ENCODE results near the gene MCTP2.

DNA sequence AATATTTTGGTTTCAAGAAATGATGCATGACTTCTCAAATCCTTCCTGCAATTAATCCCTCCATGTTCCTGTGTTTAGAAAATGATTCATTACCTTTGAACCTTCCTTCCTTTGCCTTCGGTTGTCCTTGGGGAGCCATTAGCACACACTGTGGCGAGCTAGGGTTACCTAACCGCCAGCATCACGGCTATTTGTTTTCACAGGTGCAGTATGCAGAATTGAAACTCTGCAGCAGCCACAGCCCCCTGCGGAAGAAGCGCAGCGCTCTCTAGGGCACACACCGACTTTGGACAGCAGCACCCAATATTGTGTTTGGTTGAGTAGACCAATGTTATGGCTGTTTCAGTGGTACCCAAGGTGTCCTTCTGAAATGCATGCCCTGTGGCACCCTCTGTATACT lies 247.4 kb downstream of the MCTP2 start:
- TF ChIP-seq, protein P1, sequence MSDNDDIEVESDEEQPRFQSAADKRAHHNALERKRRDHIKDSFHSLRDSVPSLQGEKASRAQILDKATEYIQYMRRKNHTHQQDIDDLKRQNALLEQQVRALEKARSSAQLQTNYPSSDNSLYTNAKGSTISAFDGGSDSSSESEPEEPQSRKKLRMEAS (IDR thresholded peaks at IDR 0.05) = no peak
- TF ChIP-seq, protein P2, sequence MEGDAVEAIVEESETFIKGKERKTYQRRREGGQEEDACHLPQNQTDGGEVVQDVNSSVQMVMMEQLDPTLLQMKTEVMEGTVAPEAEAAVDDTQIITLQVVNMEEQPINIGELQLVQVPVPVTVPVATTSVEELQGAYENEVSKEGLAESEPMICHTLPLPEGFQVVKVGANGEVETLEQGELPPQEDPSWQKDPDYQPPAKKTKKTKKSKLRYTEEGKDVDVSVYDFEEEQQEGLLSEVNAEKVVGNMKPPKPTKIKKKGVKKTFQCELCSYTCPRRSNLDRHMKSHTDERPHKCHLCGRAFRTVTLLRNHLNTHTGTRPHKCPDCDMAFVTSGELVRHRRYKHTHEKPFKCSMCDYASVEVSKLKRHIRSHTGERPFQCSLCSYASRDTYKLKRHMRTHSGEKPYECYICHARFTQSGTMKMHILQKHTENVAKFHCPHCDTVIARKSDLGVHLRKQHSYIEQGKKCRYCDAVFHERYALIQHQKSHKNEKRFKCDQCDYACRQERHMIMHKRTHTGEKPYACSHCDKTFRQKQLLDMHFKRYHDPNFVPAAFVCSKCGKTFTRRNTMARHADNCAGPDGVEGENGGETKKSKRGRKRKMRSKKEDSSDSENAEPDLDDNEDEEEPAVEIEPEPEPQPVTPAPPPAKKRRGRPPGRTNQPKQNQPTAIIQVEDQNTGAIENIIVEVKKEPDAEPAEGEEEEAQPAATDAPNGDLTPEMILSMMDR (IDR thresholded peaks at IDR 0.05; ENCODE audit: control extremely low read depth in 1 of 3, insufficient read depth in 1 of 3, low read depth in 1 of 3, low read length in 3 of 3) = no peak
- TF ChIP-seq POLR2AphosphoS5 (IDR thresholded peaks at IDR 0.05; ENCODE audit: low read depth, low read length) = no peak
- TF ChIP-seq POLR2A (IDR thresholded peaks at IDR 0.05; ENCODE audit: control extremely low read depth in 1 of 2, low read depth in 2 of 2, low read length in 2 of 2) = no peak
- no peak for TF ChIP-seq EP300 (IDR thresholded peaks at IDR 0.05; ENCODE audit: borderline replicate concordance in 1 of 2, low read depth in 2 of 2, low read length in 2 of 2)
- TF ChIP-seq, protein P3, sequence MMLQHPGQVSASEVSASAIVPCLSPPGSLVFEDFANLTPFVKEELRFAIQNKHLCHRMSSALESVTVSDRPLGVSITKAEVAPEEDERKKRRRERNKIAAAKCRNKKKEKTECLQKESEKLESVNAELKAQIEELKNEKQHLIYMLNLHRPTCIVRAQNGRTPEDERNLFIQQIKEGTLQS (IDR thresholded peaks at IDR 0.05; ENCODE audit: insufficient read depth, low read depth, low read length) = no peak
- no peak for TF ChIP-seq TEAD4 (IDR thresholded peaks at IDR 0.05; ENCODE audit: low read depth, low read length)
- TF ChIP-seq, protein P4, sequence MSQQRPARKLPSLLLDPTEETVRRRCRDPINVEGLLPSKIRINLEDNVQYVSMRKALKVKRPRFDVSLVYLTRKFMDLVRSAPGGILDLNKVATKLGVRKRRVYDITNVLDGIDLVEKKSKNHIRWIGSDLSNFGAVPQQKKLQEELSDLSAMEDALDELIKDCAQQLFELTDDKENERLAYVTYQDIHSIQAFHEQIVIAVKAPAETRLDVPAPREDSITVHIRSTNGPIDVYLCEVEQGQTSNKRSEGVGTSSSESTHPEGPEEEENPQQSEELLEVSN (IDR thresholded peaks at IDR 0.05) = no peak
- TF ChIP-seq, protein P5, sequence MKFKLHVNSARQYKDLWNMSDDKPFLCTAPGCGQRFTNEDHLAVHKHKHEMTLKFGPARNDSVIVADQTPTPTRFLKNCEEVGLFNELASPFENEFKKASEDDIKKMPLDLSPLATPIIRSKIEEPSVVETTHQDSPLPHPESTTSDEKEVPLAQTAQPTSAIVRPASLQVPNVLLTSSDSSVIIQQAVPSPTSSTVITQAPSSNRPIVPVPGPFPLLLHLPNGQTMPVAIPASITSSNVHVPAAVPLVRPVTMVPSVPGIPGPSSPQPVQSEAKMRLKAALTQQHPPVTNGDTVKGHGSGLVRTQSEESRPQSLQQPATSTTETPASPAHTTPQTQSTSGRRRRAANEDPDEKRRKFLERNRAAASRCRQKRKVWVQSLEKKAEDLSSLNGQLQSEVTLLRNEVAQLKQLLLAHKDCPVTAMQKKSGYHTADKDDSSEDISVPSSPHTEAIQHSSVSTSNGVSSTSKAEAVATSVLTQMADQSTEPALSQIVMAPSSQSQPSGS (IDR thresholded peaks at IDR 0.05; ENCODE audit: low read length) = no peak
